ENCODE results near the gene ZZZ3.

The ZZZ3 gene

GRCh38 chr1:77672374-77672773 lies 10.1 kb downstream of the ZZZ3 start (continued):
- TF ChIP-seq POU6F1 (CRISPR knock-in tag; IDR thresholded peaks at IDR 0.05; ENCODE audit: borderline replicate concordance, low read depth): no peak

- ATAC-seq: peak; percentile 70
- TF ChIP-seq ISL1 (CRISPR knock-in tag; IDR thresholded peaks at IDR 0.05): 0 out of 2 replicates have a peak, but pooled peaks have one; percentile 57
- 0 out of 2 replicates have a peak, but pooled peaks have one; percentile 6 for TF ChIP-seq ESRRG (CRISPR knock-in tag; IDR thresholded peaks at IDR 0.05)
- no peak for TF ChIP-seq PATZ1 (CRISPR knock-in tag; IDR thresholded peaks at IDR 0.05; ENCODE audit: borderline replicate concordance)
- TF ChIP-seq TOX (CRISPR knock-in tag; IDR thresholded peaks at IDR 0.05; ENCODE audit: borderline replicate concordance): no peak
These were observed 10.6 kb downstream of the ZZZ3 start for GRCh38 chr1:77671836-77672235.

- no peak for ATAC-seq
- no peak for TF ChIP-seq ARNTL (CRISPR knock-in tag; IDR thresholded peaks at IDR 0.05; ENCODE audit: borderline replicate concordance, low read depth)
- TF ChIP-seq TSHZ2 (CRISPR knock-in tag; IDR thresholded peaks at IDR 0.05): no peak
- no peak for TF ChIP-seq TCF4 (CRISPR knock-in tag; IDR thresholded peaks at IDR 0.05; ENCODE audit: borderline replicate concordance)
- no peak for TF ChIP-seq PATZ1 (CRISPR knock-in tag; IDR thresholded peaks at IDR 0.05; ENCODE audit: borderline replicate concordance)
- TF ChIP-seq ISL1 (CRISPR knock-in tag; IDR thresholded peaks at IDR 0.05): no peak
- TF ChIP-seq ZFP3 (CRISPR knock-in tag; IDR thresholded peaks at IDR 0.05): no peak
- no peak for TF ChIP-seq OSR1 (CRISPR knock-in tag; IDR thresholded peaks at IDR 0.05)
- TF ChIP-seq TOX (CRISPR knock-in tag; IDR thresholded peaks at IDR 0.05; ENCODE audit: borderline replicate concordance): no peak
- TF ChIP-seq RARB (CRISPR knock-in tag; IDR thresholded peaks at IDR 0.05): no peak
- no peak for TF ChIP-seq POU6F1 (CRISPR knock-in tag; IDR thresholded peaks at IDR 0.05; ENCODE audit: borderline replicate concordance, low read depth)
- TF ChIP-seq ESRRG (CRISPR knock-in tag; IDR thresholded peaks at IDR 0.05): no peak
- TF ChIP-seq ZNF8 (CRISPR knock-in tag; IDR thresholded peaks at IDR 0.05): no peak
- TF ChIP-seq BACH2 (CRISPR knock-in tag; IDR thresholded peaks at IDR 0.05; ENCODE audit: borderline replicate concordance): no peak
- TF ChIP-seq PPARA (CRISPR knock-in tag; IDR thresholded peaks at IDR 0.05; ENCODE audit: borderline replicate concordance): no peak
- no peak for TF ChIP-seq ZNF565 (CRISPR knock-in tag; conservative IDR thresholded peaks at IDR 0.05; ENCODE audit: low read depth)
These were observed 12.1 kb downstream of the ZZZ3 start for GRCh38 chr1:77670330-77670729.

GRCh38 chr1:77668924-77669449 lies 13.5 kb downstream of the ZZZ3 start:
- ATAC-seq: no peak
- TF ChIP-seq POU6F1 (CRISPR knock-in tag; IDR thresholded peaks at IDR 0.05; ENCODE audit: borderline replicate concordance, low read depth) (no peak), SNAI2 (CRISPR knock-in tag; IDR thresholded peaks at IDR 0.05) (no peak), TCF4 (CRISPR knock-in tag; IDR thresholded peaks at IDR 0.05; ENCODE audit: borderline replicate concordance) (no peak), CSDC2 (CRISPR knock-in tag; IDR thresholded peaks at IDR 0.05) (no peak), CREB5 (CRISPR knock-in tag; IDR thresholded peaks at IDR 0.05; ENCODE audit: low read depth) (no peak), ZFP30 (CRISPR knock-in tag; IDR thresholded peaks at IDR 0.05) (no peak), ZNF565 (CRISPR knock-in tag; conservative IDR thresholded peaks at IDR 0.05; ENCODE audit: low read depth) (no peak), TOX (CRISPR knock-in tag; IDR thresholded peaks at IDR 0.05; ENCODE audit: borderline replicate concordance) (no peak), ESRRG (CRISPR knock-in tag; IDR thresholded peaks at IDR 0.05) (no peak), ISL1 (CRISPR knock-in tag; IDR thresholded peaks at IDR 0.05) (no peak), BACH2 (CRISPR knock-in tag; IDR thresholded peaks at IDR 0.05; ENCODE audit: borderline replicate concordance) (no peak), ZNF70 (CRISPR knock-in tag; IDR thresholded peaks at IDR 0.05) (no peak)

Data from SK-N-SH treated with all-trans-retinoic acid at 6 μM for 48 hours (cell line).